K562 (cell line): ENCODE measurements around the gene SH3GLB2. TPM values are rescaled to one million over a fixed set of nuclear protein-coding genes. Genes with fewer than 3 reads are reported as not detected.

Experiments
- ATAC-seq: fragments of 200-7000 bp; cut with Tn5 transposase; 3 replicates; pipeline ENCODE4 v1.9.1; 2020; ENCODE audit warnings: moderate library complexity
- BruUV-seq: library from RNA; stranded (reverse); fragments of 400-500 nt; replicated peaks from 2 replicates; lab custom pipeline; 2021; lab: Mats Ljungman, UMichigan
- CTCF ChIA-PET: fragments of 300-600 bp; formaldehyde crosslinking; extraction: SDS; loops from one replicate; lab custom pipeline; 2021; ENCODE audit warnings: low intra/inter-chr PET ratio; lab: Yijun Ruan, JAX
- POLR2A ChIA-PET: fragments of 300-600, 350-650 bp; sonication (Branson Sonifier 250); formaldehyde crosslinking; extraction: SDS; loops from one replicate; lab custom pipeline; 2021; ENCODE audit warnings: antibody characterized with exemption, inconsistent platforms; lab: Yijun Ruan, JAX
- DNase-seq, 4 experiments: peaks; one replicate each; pipeline versions ENCODE4 v3.0.0 to v3.0.0-alpha.2; 2011 to 2018; ENCODE audit warnings: low spot score in 3 of 4, mixed read lengths in 3 of 4; ENCODE audit errors: extremely low read depth in 1 of 4
- FAIRE-seq: peaks from 2 replicates; lab custom pipeline; 2011; peaks lifted over from hg19 to GRCh38; lab: Jason Lieb, UNC
- H2AFZ ChIP-seq: 2 replicates; pipeline ENCODE4 v1.6.0; 2011; ENCODE audit warnings: low read depth, low read length, control low read depth, inconsistent platforms
- H3K27ac ChIP-seq: fragments of 200-600 bp; 3 replicates; pipeline ENCODE4 v1.8.0; 2011; ENCODE audit warnings: low read depth, mild to moderate bottlenecking, control low read depth, inconsistent platforms, low read length, moderate library complexity, mixed read lengths; ENCODE audit errors: extremely low read depth
- H3K27me3 ChIP-seq, 2 experiments: fragments of 300-600 bp in 1 of 2; 2 replicates in 1 of 2; 3 replicates in 1 of 2; pipeline versions ENCODE4 v1.6.0 to v1.8.0; 2011; ENCODE audit warnings: inconsistent platforms in 2 of 2, low read length in 2 of 2, mild to moderate bottlenecking in 1 of 2, mixed read lengths in 1 of 2, moderate library complexity in 1 of 2; ENCODE audit not compliant: control insufficient read depth in 2 of 2, insufficient read depth in 2 of 2
- H3K36me3 ChIP-seq: fragments of 300-600 bp; 3 replicates; pipeline ENCODE4 v1.8.0; 2011; ENCODE audit warnings: mild to moderate bottlenecking, low read length, inconsistent platforms; ENCODE audit not compliant: control insufficient read depth, insufficient read depth
- H3K4me1 ChIP-seq, 2 experiments: fragments of 200-600 bp in 1 of 2; replicated peaks in 1 of 2; 2 replicates in 1 of 2; 3 replicates in 1 of 2; pipeline versions ENCODE4 v1.5.1 to v1.8.0; 2011; ENCODE audit warnings: inconsistent platforms in 2 of 2, low read length in 2 of 2, mild to moderate bottlenecking in 1 of 2, mixed read lengths in 1 of 2, moderate library complexity in 1 of 2; ENCODE audit not compliant: control insufficient read depth in 2 of 2, insufficient read depth in 2 of 2
- H3K4me2 ChIP-seq: 2 replicates; pipeline ENCODE4 v1.6.1; 2011; ENCODE audit warnings: low read length, control low read depth, inconsistent platforms, mixed read lengths; ENCODE audit not compliant: insufficient read depth
- H3K4me3 ChIP-seq: fragments of 200-600 bp; sonication (generic), shearing (Covaris generic); 2 replicates; pipeline ENCODE4 v1.5.1; 2016; ENCODE audit warnings: control low read depth, inconsistent platforms
- H3K79me2 ChIP-seq: fragments of 200-600 bp; 3 replicates; pipeline ENCODE4 v1.8.0; 2011; ENCODE audit warnings: low read length, inconsistent platforms; ENCODE audit not compliant: control insufficient read depth, insufficient read depth
- H3K9ac ChIP-seq, 2 experiments: 2 replicates each; pipeline versions ENCODE4 v1.6.0 to v1.6.1; 2011; ENCODE audit warnings: low read depth in 2 of 2, low read length in 2 of 2, control low read depth in 1 of 2, inconsistent platforms in 1 of 2, mild to moderate bottlenecking in 1 of 2, mixed read lengths in 1 of 2; ENCODE audit not compliant: insufficient read depth in 1 of 2
- H3K9me1 ChIP-seq: one replicate; pipeline ENCODE4 v1.6.0; 2011; ENCODE audit warnings: inconsistent platforms, mild to moderate bottlenecking, low read length, moderate library complexity; ENCODE audit not compliant: control insufficient read depth, insufficient read depth
- H3K9me3 ChIP-seq: replicated peaks from 2 replicates; pipeline ENCODE4 v1.5.1; 2011; ENCODE audit warnings: low read depth, low read length, inconsistent platforms; ENCODE audit not compliant: control insufficient read depth, insufficient read depth
- H4K20me1 ChIP-seq: replicated peaks from 2 replicates; pipeline ENCODE4 v1.6.1; 2011; ENCODE audit warnings: low read length, inconsistent platforms, mixed read lengths; ENCODE audit not compliant: control insufficient read depth, insufficient read depth
- ATF1 ChIP-seq, 2 experiments: fragments of 450-650 bp in 1 of 2; IDR thresholded peaks; 2 replicates each; pipeline ENCODE4 v1.6.1; 2016; ENCODE audit warnings: missing compliant biosample characterization in 1 of 2, missing genetic modification characterization in 1 of 2
- JUN ChIP-seq, 2 experiments: sonication (generic) in 1 of 2; formaldehyde crosslinking in 1 of 2; IDR thresholded peaks; 2 replicates each; pipeline versions ENCODE4 v1.6.1 to v1.8.0; 2012 to 2022; ENCODE audit warnings: borderline replicate concordance in 2 of 2, mild to moderate bottlenecking in 2 of 2, improper control_type of control experiment in 1 of 2, low read depth in 1 of 2, low read length in 1 of 2, missing genetic modification reagents in 1 of 2
- ZNF121 ChIP-seq: sonication (generic); formaldehyde crosslinking; conservative IDR thresholded peaks from 2 replicates; pipeline ENCODE4 v1.8.0; 2022; ENCODE audit warnings: missing genetic modification reagents
- WGBS: fragments of 100-300 bp; shearing (Covaris generic); methylation state at CpG from one replicate; pipeline ENCODE4 v1.1.6; 2016; ENCODE audit warnings: low coverage, mixed read lengths; ENCODE audit not compliant: insufficient coverage; ENCODE audit errors: missing lambda C conversion rate; 5-methylcytosine and 5-hydroxymethylcytosine counted together
- in situ Hi-C: fragments of 300-500 bp; cut with MboI; formaldehyde crosslinking; loops from 4 replicates; pipeline ENCODE4 v1.15.0; 2018; ENCODE audit warnings: inconsistent platforms, mixed read lengths
- intact Hi-C: fragments of 100-400 bp; cut with micrococcal nuclease; formaldehyde crosslinking; loops from 2 replicates; pipeline ENCODE4 v1.14.2; 2022
- polyA plus RNA-seq, 8 experiments: library from polyadenylated mRNA; depleted of rRNA in 4 of 8; stranded (reverse) in 5 of 8; unstranded in 3 of 8; fragments of >200 nt; fragmentation: Nextera tagmentation in 2 of 8; fragmentation: Illumina TruSeq in 1 of 8; extraction: Ambion mirVana in 2 of 8; extraction: Trizol in 1 of 8; gene quantifications; 2 replicates each; pipeline versions ENCODE4 v1.2.1 to v1.2.3, GENCODE V29; 2011 to 2014; ENCODE audit warnings: inconsistent platforms in 1 of 8, missing spikeins in 1 of 8
- total RNA-seq, 7 experiments: library from RNA; depleted of rRNA in 6 of 7; stranded (reverse); fragments of >200 nt in 6 of 7; fragmentation: Illumina TruSeq in 2 of 7; extraction: Trizol in 2 of 7; gene quantifications; 2 replicates each; pipeline versions ENCODE4 v1.2.1 to v1.2.3, GENCODE V29; 2011 to 2021; ENCODE audit warnings: low replicate concordance in 1 of 7
- TF ChIP-seq, protein P1 (sequence below): IDR thresholded peaks from 2 replicates; pipeline ENCODE4 v1.6.1; 2014; ENCODE audit warnings: antibody characterized with exemption
- TF ChIP-seq, protein P2 (sequence below): fragments of 250-450 bp; sonication (Bioruptor Pico); IDR thresholded peaks from 2 replicates; pipeline ENCODE4 v1.5.0; 2021; ENCODE audit warnings: mild to moderate bottlenecking, borderline replicate concordance

Gene SH3GLB2
- total and polyA plus RNA-seq, 9 of the 15 experiments (the other 6 are each of a cell fraction or from before 2014, with no cell fraction given) = 0.20 to 118 (median 58.8) TPM

DNA sequence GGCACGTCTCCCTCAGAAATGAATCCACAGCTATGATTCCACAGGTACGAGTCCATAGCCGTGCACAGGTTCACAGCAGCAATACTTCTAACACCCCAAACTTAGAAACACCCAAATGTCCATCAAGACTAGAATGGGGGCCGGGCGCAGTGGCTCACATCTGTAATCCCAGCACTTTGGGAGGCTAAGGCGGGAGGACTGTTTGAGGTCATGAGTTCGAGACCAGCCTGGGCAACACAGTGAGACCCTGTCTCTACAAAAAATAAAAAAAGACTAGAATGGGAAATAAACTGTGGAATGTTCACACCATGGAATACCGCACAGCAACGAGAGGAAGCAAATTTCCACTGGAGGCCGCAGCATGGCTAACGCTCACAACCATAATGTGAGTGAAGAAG lies 48.5 kb upstream of the SH3GLB2 start:
- Histone ChIP-seq H3K4me2 (no peak overlapping the region), H3K27me3 (no peaks in the 10 kb centered on the region), H4K20me1 (no peaks in the 10 kb centered on the region; the same call in 1 of the 2 replicates), H3K79me2 (peaks cover 19% of the 10 kb centered on the region), H3K9me1 (no peaks in the 10 kb centered on the region), H3K36me3 (peaks cover 5% of the 10 kb centered on the region; the same call in 1 of the 3 replicates), H2AFZ (no peak overlapping the region)
- 93% methylated on average over 11 of the region's 11 CpGs for WGBS
- CTCF ChIA-PET = no interaction called here
- in situ Hi-C loops = no loop called here
- intact Hi-C loops = no loop called here
- TF ChIP-seq ZNF121 (CRISPR knock-in tag) (peak; percentile 82), ATF1 (CRISPR knock-in tag; IDR thresholded peaks at IDR 0.05) (no peak), ATF1 (tag; IDR thresholded peaks at IDR 0.05) (no peak)
- TF ChIP-seq, all 486 proteins: peak for 1
- no TSS peak for BruUV-seq
- ATAC-seq (no peak), FAIRE-seq (no peak), DNase-seq (no peak)
- Histone ChIP-seq H3K4me1 (peaks cover 7 to 40% of the 10 kb centered on the region in 2 experiments; a peak in 4 of 5 replicates), H3K27ac (no peak overlapping the region), H3K4me3 (no peak overlapping the region), H3K9ac (peak overlapping the region in 1 of 2 experiments; percentile 60; a peak in 1 of 4 replicates), H3K9me3 (no peaks in the 10 kb centered on the region)
- POLR2A ChIA-PET = interaction anchor here (0.6 to 0.7 kb wide), 2 partner anchors 9 to 959 kb away, joined by 3 read pairs; no protein-coding TSS in a partner anchor

DNA sequence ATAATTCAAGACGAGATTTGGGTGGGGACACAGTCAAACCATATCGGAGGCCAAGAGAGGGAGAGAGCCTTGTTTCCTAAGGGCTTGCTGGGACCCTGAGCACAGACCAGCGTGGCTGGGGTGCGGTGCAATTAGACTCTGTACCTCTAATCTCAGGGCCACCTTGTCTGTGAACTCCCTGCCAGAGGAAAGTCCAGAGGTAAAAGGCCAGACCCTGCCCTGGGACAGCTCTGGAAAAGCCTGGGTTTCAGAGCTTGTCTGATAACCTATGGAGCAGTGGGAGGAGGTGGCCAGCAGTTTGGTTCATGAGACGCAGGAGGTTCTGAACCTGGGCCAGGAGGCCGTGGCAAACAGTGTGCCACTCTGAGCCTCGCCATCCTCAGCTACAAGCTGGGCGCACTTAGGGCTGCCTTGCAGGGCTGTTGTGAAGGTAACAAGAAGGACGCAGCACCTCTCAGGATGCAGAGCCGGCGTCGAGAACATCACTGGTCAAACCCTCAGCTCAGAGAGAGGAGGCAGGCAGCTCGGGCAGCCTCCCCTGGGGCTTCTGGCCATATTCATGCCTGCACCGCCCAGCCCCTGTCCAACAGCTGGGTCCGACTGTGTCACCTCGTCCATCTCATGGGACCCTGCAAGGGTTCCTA lies 48.0 kb upstream of the SH3GLB2 start:
- ATAC-seq = no peak
- POLR2A ChIA-PET = interaction anchor here (0.6 to 0.7 kb wide), 2 partner anchors 8 to 958 kb away, joined by 3 read pairs; no protein-coding TSS in a partner anchor
- no peaks in the 10 kb centered on the region for H4K20me1 ChIP-seq
- intact Hi-C loops = no loop called here
- BruUV-seq = no TSS peak
- no peak for FAIRE-seq
- CTCF ChIA-PET = no interaction called here
- no peak overlapping the region for H3K4me2 ChIP-seq
- DNase-seq = no peak
- no peaks in the 10 kb centered on the region for H3K9me1 ChIP-seq
- H3K27me3 ChIP-seq = no peaks in the 10 kb centered on the region
- H3K9me3 ChIP-seq = no peaks in the 10 kb centered on the region
- no peak overlapping the region for H3K27ac ChIP-seq
- peak overlapping the region in 1 of 2 experiments; percentile 23; a peak in 2 of 4 replicates for H3K9ac ChIP-seq
- 79% methylated on average over 15 of the region's 16 CpGs for WGBS
- peaks cover 15% of the 10 kb centered on the region; the same call in 2 of the 3 replicates for H3K79me2 ChIP-seq
- no peak overlapping the region for H3K4me3 ChIP-seq
- H2AFZ ChIP-seq = no peak overlapping the region
- H3K4me1 ChIP-seq = peaks cover 12 to 45% of the 10 kb centered on the region in 2 experiments; a peak in 4 of 5 replicates
- in situ Hi-C loops = no loop called here
- peaks cover 10% of the 10 kb centered on the region; the same call in 2 of the 3 replicates for H3K36me3 ChIP-seq
- TF ChIP-seq, protein P1, sequence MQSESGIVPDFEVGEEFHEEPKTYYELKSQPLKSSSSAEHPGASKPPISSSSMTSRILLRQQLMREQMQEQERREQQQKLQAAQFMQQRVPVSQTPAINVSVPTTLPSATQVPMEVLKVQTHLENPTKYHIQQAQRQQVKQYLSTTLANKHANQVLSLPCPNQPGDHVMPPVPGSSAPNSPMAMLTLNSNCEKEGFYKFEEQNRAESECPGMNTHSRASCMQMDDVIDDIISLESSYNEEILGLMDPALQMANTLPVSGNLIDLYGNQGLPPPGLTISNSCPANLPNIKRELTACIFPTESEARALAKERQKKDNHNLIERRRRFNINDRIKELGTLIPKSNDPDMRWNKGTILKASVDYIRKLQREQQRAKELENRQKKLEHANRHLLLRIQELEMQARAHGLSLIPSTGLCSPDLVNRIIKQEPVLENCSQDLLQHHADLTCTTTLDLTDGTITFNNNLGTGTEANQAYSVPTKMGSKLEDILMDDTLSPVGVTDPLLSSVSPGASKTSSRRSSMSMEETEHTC = no peak
- no peak for TF ChIP-seq JUN (IDR thresholded peaks at IDR 0.05; ENCODE audit: borderline replicate concordance, low read depth, low read length)
- 0 out of 2 replicates have a peak, but pooled peaks have one; percentile 32 for TF ChIP-seq JUN (CRISPR knock-in tag; IDR thresholded peaks at IDR 0.05; ENCODE audit: borderline replicate concordance)
- TF ChIP-seq, protein P2, sequence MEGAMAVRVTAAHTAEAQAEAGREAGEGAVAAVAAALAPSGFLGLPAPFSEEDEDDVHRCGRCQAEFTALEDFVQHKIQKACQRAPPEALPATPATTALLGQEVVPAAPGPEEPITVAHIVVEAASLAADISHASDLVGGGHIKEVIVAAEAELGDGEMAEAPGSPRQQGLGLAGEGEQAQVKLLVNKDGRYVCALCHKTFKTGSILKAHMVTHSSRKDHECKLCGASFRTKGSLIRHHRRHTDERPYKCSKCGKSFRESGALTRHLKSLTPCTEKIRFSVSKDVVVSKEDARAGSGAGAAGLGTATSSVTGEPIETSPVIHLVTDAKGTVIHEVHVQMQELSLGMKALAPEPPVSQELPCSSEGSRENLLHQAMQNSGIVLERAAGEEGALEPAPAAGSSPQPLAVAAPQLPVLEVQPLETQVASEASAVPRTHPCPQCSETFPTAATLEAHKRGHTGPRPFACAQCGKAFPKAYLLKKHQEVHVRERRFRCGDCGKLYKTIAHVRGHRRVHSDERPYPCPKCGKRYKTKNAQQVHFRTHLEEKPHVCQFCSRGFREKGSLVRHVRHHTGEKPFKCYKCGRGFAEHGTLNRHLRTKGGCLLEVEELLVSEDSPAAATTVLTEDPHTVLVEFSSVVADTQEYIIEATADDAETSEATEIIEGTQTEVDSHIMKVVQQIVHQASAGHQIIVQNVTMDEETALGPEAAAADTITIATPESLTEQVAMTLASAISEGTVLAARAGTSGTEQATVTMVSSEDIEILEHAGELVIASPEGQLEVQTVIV (CRISPR knock-in tag) = no peak
